Keratinocyte (primary cell): Measurements from ENCODE around the gene C8B. TPM values are rescaled to one million over a fixed set of nuclear protein-coding genes. Genes with fewer than 3 reads are reported as not detected.

Source experiments
- DNase-seq: peaks from one replicate; pipeline ENCODE4 v3.0.0-alpha.2; 2011; ENCODE audit warnings: low read depth, missing footprints, low spot score
- FAIRE-seq: peaks from 2 replicates; lab custom pipeline; 2011; peaks lifted over from hg19 to GRCh38; lab: Jason Lieb, UNC
- H2AFZ ChIP-seq: 2 replicates; pipeline ENCODE4 v1.6.0; 2012; ENCODE audit warnings: low read length, control low read depth, inconsistent platforms; ENCODE audit not compliant: control insufficient read depth
- H3K27ac ChIP-seq: 2 replicates; pipeline ENCODE4 v1.5.1; 2011; ENCODE audit warnings: low read length; ENCODE audit not compliant: control insufficient read depth, insufficient read depth
- H3K27me3 ChIP-seq: 3 replicates; pipeline ENCODE4 v1.6.0; 2011; ENCODE audit warnings: low read length; ENCODE audit not compliant: control insufficient read depth, insufficient read depth; ENCODE audit errors: extremely low read depth
- H3K36me3 ChIP-seq, 2 experiments: 2 replicates in 1 of 2; 3 replicates in 1 of 2; pipeline ENCODE4 v1.5.1; 2011; ENCODE audit warnings: low read length in 2 of 2, mild to moderate bottlenecking in 1 of 2; ENCODE audit not compliant: control insufficient read depth in 2 of 2, insufficient read depth in 2 of 2; ENCODE audit errors: extremely low read depth in 1 of 2
- H3K4me1 ChIP-seq: 3 replicates; pipeline ENCODE4 v1.5.1; 2011; ENCODE audit warnings: low read length; ENCODE audit not compliant: control insufficient read depth, insufficient read depth; ENCODE audit errors: extremely low read depth
- H3K4me2 ChIP-seq: 3 replicates; pipeline ENCODE4 v1.6.0; 2011; ENCODE audit warnings: low read depth, low read length; ENCODE audit not compliant: control insufficient read depth, insufficient read depth; ENCODE audit errors: extremely low read depth
- H3K4me3 ChIP-seq, 3 experiments: fragments of 200-600 bp in 1 of 3; sonication (generic) in 1 of 3; 2 replicates in 2 of 3; 3 replicates in 1 of 3; pipeline ENCODE4 v1.5.1; 2011 to 2016; ENCODE audit warnings: low read length in 3 of 3, mild to moderate bottlenecking in 3 of 3, control low read depth in 2 of 3, inconsistent platforms in 1 of 3, low read depth in 1 of 3, mixed read lengths in 1 of 3, mixed run types in 1 of 3, moderate library complexity in 1 of 3; ENCODE audit not compliant: control insufficient read depth in 2 of 3, insufficient read depth in 2 of 3; ENCODE audit errors: extremely low read depth in 1 of 3
- H3K79me2 ChIP-seq: 2 replicates; pipeline ENCODE4 v1.6.0; 2012; ENCODE audit warnings: low read length; ENCODE audit not compliant: control insufficient read depth, insufficient read depth
- H3K9ac ChIP-seq: 3 replicates; pipeline ENCODE4 v1.6.0; 2011; ENCODE audit warnings: low read length; ENCODE audit not compliant: control insufficient read depth, insufficient read depth; ENCODE audit errors: extremely low read depth
- H3K9me1 ChIP-seq: 3 replicates; pipeline ENCODE4 v1.6.0; 2011; ENCODE audit warnings: low read length; ENCODE audit not compliant: control insufficient read depth, insufficient read depth; ENCODE audit errors: extremely low read depth
- H3K9me3 ChIP-seq: 2 replicates; pipeline ENCODE4 v1.5.1; 2012; ENCODE audit warnings: low read depth, low read length; ENCODE audit not compliant: control insufficient read depth
- H4K20me1 ChIP-seq: 3 replicates; pipeline ENCODE4 v1.6.0; 2011; ENCODE audit warnings: low read length; ENCODE audit not compliant: control insufficient read depth, insufficient read depth; ENCODE audit errors: extremely low read depth
- EZH2 ChIP-seq: IDR thresholded peaks from one replicate; pipeline ENCODE4 v1.6.1; 2012; ENCODE audit warnings: inconsistent platforms, mild to moderate bottlenecking, low read length, moderate library complexity
- dilution Hi-C: fragments of 300-500 bp; cut with MboI; formaldehyde crosslinking; loops from one replicate; pipeline ENCODE4 v1.7.0; 2020; ENCODE audit warnings: low sequenced_read_pairs; ENCODE audit not compliant: extremely low pct_ligation_motif_present
- polyA plus RNA-seq, 5 experiments: library from polyadenylated mRNA; depleted of rRNA in 3 of 5; stranded (reverse) in 3 of 5; stranded (forward) in 1 of 5; unstranded in 1 of 5; fragments of >200 nt; gene quantifications; 1 replicate in 1 of 5; 2 replicates in 3 of 5; 3 replicates in 1 of 5; pipeline versions ENCODE4 v1.2.1 to v1.2.3, GENCODE V29; 2011 to 2012; ENCODE audit warnings: missing spikeins in 2 of 5, low read depth in 1 of 5, low replicate concordance in 1 of 5
- TF ChIP-seq, protein P1 (sequence below), 3 experiments: IDR thresholded peaks in 1 of 3; conservative IDR thresholded peaks in 1 of 3; optimal IDR thresholded peaks in 1 of 3; 2 replicates in 2 of 3; 3 replicates in 1 of 3; pipeline versions ENCODE3 to v1.5.1; 2011; ENCODE audit warnings: low read length in 3 of 3, mild to moderate bottlenecking in 3 of 3, moderate library complexity in 2 of 3, control low read depth in 1 of 3, inconsistent platforms in 1 of 3; ENCODE audit not compliant: insufficient read depth in 2 of 3; ENCODE audit errors: extremely low read depth in 1 of 3

C8B gene
- polyA plus RNA-seq, 1 donor (not counting 4 experiments of a cell fraction or from before 2014, with no cell fraction given): 0.04 TPM

DNA sequence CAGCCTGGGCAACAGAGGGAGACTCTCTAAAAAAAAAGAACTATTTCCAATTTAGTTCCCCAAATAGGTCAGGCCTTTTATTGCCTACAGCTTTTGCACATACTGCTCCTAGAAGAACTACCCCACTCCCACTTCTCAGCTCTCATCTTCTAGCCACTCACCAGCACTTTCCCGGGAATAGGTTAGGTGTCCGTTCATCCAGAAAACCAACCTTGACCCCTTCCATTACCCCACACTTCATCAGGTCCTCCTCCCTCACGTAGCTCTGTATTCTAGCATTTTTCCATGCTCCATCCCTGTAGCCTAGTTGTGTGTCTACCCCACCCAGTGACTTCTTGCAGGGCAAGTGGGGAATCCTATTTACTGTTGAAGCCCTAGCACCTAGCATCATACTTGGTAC lies 42.6 kb downstream of the C8B start:
- Histone ChIP-seq H3K27me3 (no peaks in the 10 kb centered on the region), H2AFZ (no peak overlapping the region), H3K9me3 (no peaks in the 10 kb centered on the region), H3K4me3 (no peak overlapping the region), H3K4me1 (no peaks in the 10 kb centered on the region), H3K9me1 (no peaks in the 10 kb centered on the region), H3K4me2 (no peak overlapping the region), H3K79me2 (no peaks in the 10 kb centered on the region), H4K20me1 (no peaks in the 10 kb centered on the region), H3K9ac (no peak overlapping the region), H3K27ac (no peak overlapping the region), H3K36me3 (no peaks in the 10 kb centered on the region)
- TF ChIP-seq, protein P1, sequence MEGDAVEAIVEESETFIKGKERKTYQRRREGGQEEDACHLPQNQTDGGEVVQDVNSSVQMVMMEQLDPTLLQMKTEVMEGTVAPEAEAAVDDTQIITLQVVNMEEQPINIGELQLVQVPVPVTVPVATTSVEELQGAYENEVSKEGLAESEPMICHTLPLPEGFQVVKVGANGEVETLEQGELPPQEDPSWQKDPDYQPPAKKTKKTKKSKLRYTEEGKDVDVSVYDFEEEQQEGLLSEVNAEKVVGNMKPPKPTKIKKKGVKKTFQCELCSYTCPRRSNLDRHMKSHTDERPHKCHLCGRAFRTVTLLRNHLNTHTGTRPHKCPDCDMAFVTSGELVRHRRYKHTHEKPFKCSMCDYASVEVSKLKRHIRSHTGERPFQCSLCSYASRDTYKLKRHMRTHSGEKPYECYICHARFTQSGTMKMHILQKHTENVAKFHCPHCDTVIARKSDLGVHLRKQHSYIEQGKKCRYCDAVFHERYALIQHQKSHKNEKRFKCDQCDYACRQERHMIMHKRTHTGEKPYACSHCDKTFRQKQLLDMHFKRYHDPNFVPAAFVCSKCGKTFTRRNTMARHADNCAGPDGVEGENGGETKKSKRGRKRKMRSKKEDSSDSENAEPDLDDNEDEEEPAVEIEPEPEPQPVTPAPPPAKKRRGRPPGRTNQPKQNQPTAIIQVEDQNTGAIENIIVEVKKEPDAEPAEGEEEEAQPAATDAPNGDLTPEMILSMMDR (optimal IDR thresholded peaks at IDR 0.05 in 1 of 3, IDR thresholded peaks at IDR 0.05 in 1 of 3, conservative IDR thresholded peaks at IDR 0.05 in 1 of 3; ENCODE audit: extremely low read depth in 1 of 3, insufficient read depth in 2 of 3, low read length in 3 of 3): no peak
- TF ChIP-seq EZH2: no peak
- dilution Hi-C loops: no loop called here
- FAIRE-seq (no peak), DNase-seq (no peak)

GRCh38 chr1:56922507-56922906 lies 43.3 kb downstream of the C8B start:
- Histone ChIP-seq H3K4me2 (no peak overlapping the region), H3K4me3 (no peak overlapping the region), H3K27me3 (no peaks in the 10 kb centered on the region), H3K79me2 (no peaks in the 10 kb centered on the region), H3K36me3 (no peaks in the 10 kb centered on the region), H4K20me1 (no peaks in the 10 kb centered on the region), H3K9ac (no peak overlapping the region), H2AFZ (no peak overlapping the region), H3K9me3 (no peaks in the 10 kb centered on the region), H3K27ac (no peak overlapping the region), H3K9me1 (no peaks in the 10 kb centered on the region), H3K4me1 (no peaks in the 10 kb centered on the region)
- DNase-seq (no peak), FAIRE-seq (no peak)
- TF ChIP-seq, protein P1 (optimal IDR thresholded peaks at IDR 0.05 in 1 of 3, IDR thresholded peaks at IDR 0.05 in 1 of 3, conservative IDR thresholded peaks at IDR 0.05 in 1 of 3; ENCODE audit: extremely low read depth in 1 of 3, insufficient read depth in 2 of 3, low read length in 3 of 3): no peak
- no peak for TF ChIP-seq EZH2
- dilution Hi-C loops: no loop called here
